Putamen (tissue), 1 donor: ENCODE data around the gene CUZD1.

Experiments
- DNase-seq: peaks from one replicate; pipeline ENCODE4 v3.0.0-alpha.2; 2016; ENCODE audit warnings: low spot score

CUZD1 gene

GRCh38 chr10:122854648-122855047, 9.0 kb upstream of the CUZD1 start:
- peak; percentile 1 for DNase-seq

- no peak for DNase-seq
Measured at GRCh38 chr10:122853665-122854313, 8.1 kb upstream of the CUZD1 start.

GRCh38 chr10:122852261-122852660, 6.6 kb upstream of the CUZD1 start:
- DNase-seq = no peak

DNA sequence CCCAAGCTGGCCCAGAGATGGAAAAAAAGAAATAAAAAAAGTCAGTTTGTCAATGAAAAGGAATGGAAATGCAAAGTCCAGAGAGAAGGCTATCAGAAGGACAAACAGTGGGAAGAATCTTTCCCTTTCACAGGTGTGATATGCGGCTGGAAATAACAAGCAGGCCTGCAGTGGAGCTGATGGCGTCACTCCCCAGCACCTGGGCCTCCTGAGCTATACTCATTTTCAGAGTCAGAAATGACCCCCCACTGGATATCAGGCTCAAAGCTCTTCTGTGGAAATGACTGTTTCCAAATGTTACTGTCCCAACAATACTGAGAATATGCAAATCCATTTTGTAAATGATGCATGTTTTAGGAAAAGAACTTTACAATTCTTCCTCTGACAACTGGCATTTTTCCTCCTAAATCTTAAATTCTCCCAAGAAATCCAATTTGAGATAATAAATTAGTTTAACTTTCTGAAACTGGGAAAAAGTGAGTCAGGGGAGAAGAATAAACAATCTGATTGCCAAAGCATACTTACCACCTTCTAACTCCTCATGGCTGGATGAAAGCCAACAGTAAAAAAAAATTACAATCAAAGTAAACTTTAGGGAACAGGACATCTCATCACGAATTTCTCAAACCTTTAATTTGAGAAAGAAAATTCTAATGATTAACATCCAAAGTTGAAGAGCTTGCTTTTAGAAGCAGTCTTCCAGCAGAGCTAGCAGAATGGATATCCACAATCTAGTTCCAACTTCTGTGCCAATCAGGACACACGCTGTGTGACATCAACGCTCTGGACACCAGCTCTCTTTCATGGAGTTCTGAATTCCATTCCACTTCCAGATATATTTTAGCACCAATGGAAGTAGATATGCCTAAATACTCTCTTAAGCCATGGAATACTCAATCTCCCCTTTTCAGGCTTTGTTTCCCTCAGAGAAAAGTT, 5.3 kb upstream of the CUZD1 start:
- no peak for DNase-seq

DNA sequence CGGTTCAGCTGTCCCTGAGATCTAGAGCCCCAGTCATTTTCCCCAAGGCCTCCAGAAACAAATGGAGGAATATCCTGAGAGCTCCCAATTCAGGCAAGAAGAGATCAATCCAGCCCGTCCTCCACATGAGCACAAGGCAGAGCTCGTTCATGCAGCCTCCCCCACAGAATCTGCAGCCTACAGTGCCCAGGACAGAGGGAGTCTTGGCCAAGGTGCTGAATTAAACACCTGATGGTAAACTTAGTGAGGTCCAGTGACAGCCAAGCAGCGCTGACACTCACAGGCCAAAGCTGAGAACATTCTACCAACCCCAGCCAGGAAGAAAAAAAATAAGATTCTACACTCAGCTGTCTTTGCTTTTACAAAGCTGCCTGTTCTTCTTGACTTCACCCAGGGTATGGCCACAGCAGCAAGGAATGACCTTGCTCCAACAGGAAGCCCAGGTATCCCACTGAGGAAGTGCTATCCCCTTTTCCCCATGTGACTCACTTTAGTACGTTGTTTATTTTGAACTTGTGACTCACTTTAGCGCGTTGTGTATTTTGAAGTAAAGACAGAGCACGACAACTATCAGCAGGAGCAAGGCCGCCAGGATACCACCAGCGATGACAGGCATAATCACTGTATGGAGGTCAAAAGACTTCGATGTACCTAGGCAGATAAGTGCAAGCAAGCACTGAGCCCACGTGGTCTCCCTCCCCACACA, 4.4 kb upstream of the CUZD1 start:
- no peak for DNase-seq

GRCh38 chr10:122849090-122849489, 3.4 kb upstream of the CUZD1 start:
- DNase-seq = no peak

GRCh38 chr10:122847782-122848604, 2.3 kb upstream of the CUZD1 start:
- no peak for DNase-seq

- no peak for DNase-seq
Measured at GRCh38 chr10:122844146-122844545, 1.5 kb downstream of the CUZD1 start.

DNA sequence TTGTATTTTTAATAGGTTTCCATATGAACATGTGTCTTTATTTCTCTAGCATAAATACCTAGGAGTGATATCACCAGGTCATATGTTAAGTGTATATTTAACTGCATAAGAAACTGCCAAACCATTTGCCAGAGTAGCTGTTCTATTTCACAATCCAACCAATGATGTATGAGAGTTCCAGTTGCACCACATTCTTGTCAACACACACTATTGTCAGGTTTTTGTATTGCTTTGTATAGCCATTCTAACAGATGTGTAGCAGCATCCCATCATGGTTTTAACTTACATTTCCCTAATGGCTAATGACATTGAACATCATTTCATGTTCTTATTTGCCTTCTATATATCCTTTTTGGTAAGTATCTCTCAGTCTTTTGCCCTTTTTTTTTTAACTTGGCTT, 4.1 kb downstream of the CUZD1 start:
- no peak for DNase-seq

DNA sequence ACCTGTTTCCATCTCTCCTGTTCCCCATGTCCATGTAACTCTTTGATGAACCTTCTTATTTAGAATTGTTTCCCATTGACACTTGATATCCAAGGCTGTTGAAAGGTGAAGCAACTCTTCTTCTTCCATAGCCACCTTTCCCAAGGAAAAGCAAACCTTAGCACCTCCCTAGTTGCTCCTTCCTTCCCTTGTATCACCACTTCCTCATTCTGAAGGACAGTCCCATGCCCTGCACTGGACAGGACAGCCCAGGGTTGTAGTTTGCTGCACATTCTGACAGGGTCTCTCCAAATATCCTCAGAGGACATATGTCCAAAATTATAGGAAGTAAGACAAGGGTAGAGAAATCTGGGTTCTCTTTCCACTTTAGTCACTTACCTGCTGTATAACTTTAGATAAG, 6.2 kb downstream of the CUZD1 start:
- no peak for DNase-seq

DNA sequence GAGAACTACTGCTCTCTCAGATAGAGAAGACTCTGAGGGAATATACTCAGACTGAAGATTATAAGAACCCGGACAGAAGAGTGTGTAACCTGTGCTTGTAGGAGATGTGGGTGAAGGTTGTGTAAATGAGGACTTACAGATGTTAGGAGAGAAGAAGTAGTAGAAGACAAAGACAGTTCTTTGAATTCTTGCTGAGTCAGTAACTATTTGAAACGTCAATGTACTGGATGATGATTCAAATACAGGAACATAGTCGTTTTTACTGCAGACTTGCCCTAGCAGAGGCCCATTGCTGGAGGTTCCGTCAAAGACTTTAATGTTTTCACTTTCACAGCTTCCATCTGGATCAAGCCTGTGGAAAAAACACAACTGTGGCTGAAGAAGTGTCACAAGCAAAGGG, 6.8 kb downstream of the CUZD1 start:
- no peak for DNase-seq

DNA sequence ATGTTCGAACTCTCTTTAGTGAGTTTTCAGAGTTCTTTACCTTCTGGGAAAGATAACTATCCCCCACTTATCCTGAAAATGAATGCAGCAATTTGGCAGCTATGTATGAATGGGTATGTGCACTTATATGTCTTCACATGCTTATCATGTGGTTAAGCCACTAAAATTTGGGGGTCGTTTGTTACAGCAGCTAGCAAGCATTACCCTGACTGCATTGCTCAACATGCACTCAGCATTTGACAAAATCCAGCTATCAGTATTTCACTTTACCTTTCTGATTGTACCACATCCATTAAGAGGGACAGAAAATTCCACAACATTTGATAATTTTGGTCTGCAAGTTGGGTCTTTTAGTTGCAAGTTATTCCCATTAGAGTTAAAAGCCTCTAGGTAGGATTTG, 9.7 kb downstream of the CUZD1 start:
- no peak for DNase-seq

- no peak for DNase-seq
Measured at GRCh38 chr10:122830965-122831353, 14.7 kb downstream of the CUZD1 start.

DNA sequence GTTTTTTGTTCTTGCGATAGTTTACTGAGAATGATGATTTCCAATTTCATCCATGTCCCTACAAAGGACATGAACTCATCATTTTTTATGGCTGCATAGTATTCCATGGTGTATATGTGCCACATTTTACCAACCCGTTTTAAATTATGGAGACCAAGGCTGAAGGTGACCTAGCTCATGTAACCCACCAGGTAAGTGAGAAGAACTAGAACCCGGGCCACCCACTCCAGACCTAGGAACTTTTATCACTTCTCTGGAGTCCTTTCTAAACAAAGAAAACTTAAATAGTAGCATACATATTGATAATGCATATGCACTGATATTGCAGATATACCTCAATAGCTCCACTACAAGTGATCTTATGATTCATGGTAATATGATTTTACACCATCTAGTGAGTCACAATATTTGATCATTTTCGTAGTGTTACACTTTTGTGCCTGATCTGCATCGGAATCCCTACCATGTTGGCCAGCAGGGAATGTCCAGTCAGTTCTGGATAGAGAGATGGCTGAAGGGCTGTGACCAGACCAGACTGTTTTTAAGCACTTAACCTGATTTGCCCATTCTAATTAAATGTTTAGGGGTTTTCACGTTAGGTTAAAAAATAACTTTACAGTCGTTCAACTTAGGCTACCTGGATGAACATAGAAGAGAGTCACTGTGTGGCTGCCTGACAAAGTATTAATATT, 15.2 kb downstream of the CUZD1 start:
- DNase-seq = no peak

DNA sequence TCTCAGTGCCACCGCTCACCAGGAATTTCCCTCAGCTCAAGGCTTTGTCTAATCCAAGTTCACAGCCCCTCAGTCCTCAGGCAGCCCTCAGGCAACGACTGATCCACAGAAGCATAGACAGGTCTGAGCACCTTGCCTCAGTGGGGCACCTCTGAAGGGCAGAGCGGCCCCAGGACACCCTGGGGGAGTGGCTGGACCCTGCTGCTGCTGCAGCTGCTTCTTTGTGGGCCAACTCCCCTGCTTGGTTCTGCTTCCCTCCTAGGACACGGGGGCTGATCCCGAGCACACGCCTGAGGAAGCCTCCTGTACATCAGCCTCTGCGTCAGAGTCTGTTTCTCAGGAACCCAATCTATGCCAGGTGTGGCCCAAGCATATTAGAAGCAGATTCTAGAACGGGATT, 16.2 kb downstream of the CUZD1 start:
- DNase-seq = no peak

- DNase-seq = no peak
Measured at GRCh38 chr10:122828716-122829255, 16.9 kb downstream of the CUZD1 start.

- no peak for DNase-seq
Measured at GRCh38 chr10:122827302-122827701, 18.4 kb downstream of the CUZD1 start.

DNA sequence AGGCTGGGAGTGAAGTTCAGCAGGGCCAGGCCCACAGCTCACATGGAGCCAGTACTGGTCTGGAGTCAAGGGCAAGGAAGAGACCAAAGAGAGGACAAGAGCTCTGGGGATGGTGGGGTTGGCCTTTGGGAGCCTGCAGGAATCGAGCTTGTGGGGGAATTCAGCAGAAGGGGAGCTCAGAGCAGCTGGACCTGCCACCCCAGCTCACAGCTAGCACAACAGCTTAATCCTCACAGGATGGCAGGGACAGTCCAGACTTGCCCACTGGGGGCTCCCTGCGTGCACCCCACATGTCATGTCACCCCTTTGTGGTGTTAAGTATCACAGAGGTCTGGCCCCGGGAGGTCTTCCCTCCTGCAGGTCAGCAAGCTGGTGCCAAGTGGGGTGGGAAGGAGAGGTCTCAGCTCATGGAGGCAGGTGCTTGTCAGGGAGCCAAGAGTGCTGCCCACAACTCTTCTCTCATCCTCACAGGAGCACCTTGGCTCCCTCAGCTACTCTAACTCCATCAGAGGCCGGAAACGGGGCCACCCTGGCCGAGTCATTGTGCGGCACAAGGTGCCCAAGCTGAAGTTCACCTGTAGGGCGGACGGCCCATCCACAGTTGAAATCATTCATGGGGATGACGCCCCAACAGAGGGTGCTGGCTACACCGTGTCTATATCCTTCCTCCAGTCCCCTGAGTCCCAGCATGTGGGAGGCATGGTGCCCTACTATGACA, 22.5 kb downstream of the CUZD1 start:
- no peak for DNase-seq

DNA sequence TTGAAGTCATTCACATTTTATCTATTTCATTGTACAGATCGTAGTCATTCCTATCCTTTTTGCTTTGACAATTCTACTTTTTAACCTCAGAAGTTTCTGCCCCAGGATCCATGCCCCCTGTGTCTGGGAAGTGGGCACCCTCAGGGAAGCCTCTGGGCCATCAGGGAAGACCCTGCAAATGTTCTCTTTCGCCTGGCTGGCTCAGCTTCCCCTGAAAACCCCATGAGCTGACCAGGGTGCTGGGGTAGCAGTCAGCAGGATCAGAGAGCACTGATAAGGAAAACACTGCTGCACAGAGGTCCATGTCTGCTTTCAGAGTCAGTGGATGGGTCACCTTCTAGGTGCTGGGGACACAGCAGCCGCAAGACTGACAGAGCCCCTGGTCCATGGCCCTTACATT, 23.8 kb downstream of the CUZD1 start:
- no peak for DNase-seq

DNA sequence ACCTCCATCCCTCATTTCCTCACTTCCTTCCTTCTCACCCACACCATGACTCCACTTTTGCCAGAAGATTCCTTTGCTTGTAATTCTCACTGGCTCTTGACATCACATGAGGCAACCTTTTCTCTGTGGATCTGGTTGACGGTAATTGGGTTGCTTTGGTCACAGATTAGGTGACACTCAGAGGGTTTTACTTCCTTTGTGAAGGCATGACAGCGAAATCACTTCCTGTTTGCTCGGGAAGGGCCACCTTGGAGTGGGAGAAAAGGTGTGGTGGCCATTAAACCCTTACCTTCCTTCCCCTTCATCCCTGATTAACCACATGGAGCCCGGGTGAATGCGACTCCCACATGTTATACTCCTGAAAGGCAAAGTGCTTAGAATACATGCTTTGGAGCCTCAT, 30.2 kb downstream of the CUZD1 start:
- DNase-seq = no peak
